IMR-90 (cell line): ENCODE measurements around the gene HS2ST1. TPM values are rescaled to one million over a fixed set of nuclear protein-coding genes. Genes with fewer than 3 reads are reported as not detected.

Experiments
- ATAC-seq: fragments of 200-7000 bp; cut with Tn5 transposase; 2 replicates; pipeline ENCODE4 v1.9.1; 2020; ENCODE audit warnings: low read depth, mild to moderate bottlenecking, moderate library complexity
- BruUV-seq: library from RNA; stranded (reverse); fragments of 400-500 nt; replicated peaks from 2 replicates; lab custom pipeline; 2021; lab: Mats Ljungman, UMichigan
- CTCF ChIA-PET: fragments of 300-600 bp; formaldehyde crosslinking; extraction: SDS; loops from one replicate; lab custom pipeline; 2021; ENCODE audit warnings: antibody characterized with exemption; lab: Yijun Ruan, JAX
- POLR2A ChIA-PET: fragments of 300-600 bp; sonication (Branson Sonifier 250); formaldehyde crosslinking; loops from one replicate; lab custom pipeline; 2022; ENCODE audit warnings: antibody characterized with exemption; ENCODE audit not compliant: unreplicated experiment; lab: Charles Lee
- DNase-seq: peaks from one replicate; pipeline ENCODE4 v3.0.0; 2013
- H2AFZ ChIP-seq: replicated peaks from 2 replicates; pipeline ENCODE3; 2013; ENCODE audit warnings: low read length, mild to moderate bottlenecking; ENCODE audit not compliant: poor library complexity
- H2AK5ac ChIP-seq: 2 replicates; pipeline ENCODE4 v1.6.1; 2013; ENCODE audit warnings: low read depth, low read length, inconsistent platforms
- H2AK9ac ChIP-seq: replicated peaks from 2 replicates; pipeline ENCODE3; 2013; ENCODE audit warnings: mild to moderate bottlenecking, low read depth, low read length, moderate library complexity; ENCODE audit not compliant: poor library complexity
- H2BK120ac ChIP-seq: 2 replicates; pipeline ENCODE4 v1.6.1; 2013; ENCODE audit warnings: low read depth, low read length, inconsistent platforms
- H2BK15ac ChIP-seq: 3 replicates; pipeline ENCODE4 v1.6.1; 2013; ENCODE audit warnings: low read depth, low read length, inconsistent platforms
- H2BK20ac ChIP-seq: 2 replicates; pipeline ENCODE4 v1.6.1; 2013; ENCODE audit warnings: low read depth, mild to moderate bottlenecking, inconsistent platforms, low read length, moderate library complexity
- H2BK5ac ChIP-seq: 2 replicates; pipeline ENCODE4 v1.6.1; 2013; ENCODE audit warnings: mild to moderate bottlenecking, low read depth, low read length, inconsistent platforms; ENCODE audit not compliant: poor library complexity, severe bottlenecking
- H3K14ac ChIP-seq: replicated peaks from 2 replicates; pipeline ENCODE4 v1.6.1; 2013; ENCODE audit warnings: low read depth, low read length, inconsistent platforms
- H3K18ac ChIP-seq: 2 replicates; pipeline ENCODE4 v1.6.1; 2013; ENCODE audit warnings: low read depth, low read length, control low read depth
- H3K23ac ChIP-seq: 2 replicates; pipeline ENCODE4 v1.6.1; 2013; ENCODE audit warnings: low read depth, low read length, inconsistent platforms
- H3K27ac ChIP-seq: 2 replicates; pipeline ENCODE4 v1.5.1; 2013; ENCODE audit warnings: mild to moderate bottlenecking, control low read depth, low read length; ENCODE audit not compliant: insufficient read depth
- H3K27me3 ChIP-seq: 2 replicates; pipeline ENCODE4 v1.6.1; 2013; ENCODE audit warnings: low read length; ENCODE audit not compliant: control insufficient read depth, insufficient read depth
- H3K36me3 ChIP-seq: 2 replicates; pipeline ENCODE4 v1.6.1; 2013; ENCODE audit warnings: low read length, mixed read lengths; ENCODE audit not compliant: control insufficient read depth, insufficient read depth
- H3K4ac ChIP-seq: 2 replicates; pipeline ENCODE4 v1.6.1; 2013; ENCODE audit warnings: low read depth, low read length, inconsistent platforms
- H3K4me1 ChIP-seq: 2 replicates; pipeline ENCODE4 v1.6.1; 2013; ENCODE audit warnings: low read length, mixed read lengths; ENCODE audit not compliant: control insufficient read depth, insufficient read depth
- H3K4me2 ChIP-seq: 2 replicates; pipeline ENCODE4 v1.6.1; 2013; ENCODE audit warnings: low read depth, mild to moderate bottlenecking, control low read depth, low read length, moderate library complexity
- H3K4me3 ChIP-seq: 2 replicates; pipeline ENCODE4 v1.5.1; 2013; ENCODE audit warnings: low read depth, mild to moderate bottlenecking, control low read depth, low read length, moderate library complexity; ENCODE audit not compliant: insufficient read depth
- H3K56ac ChIP-seq: 2 replicates; pipeline ENCODE4 v1.6.1; 2013; ENCODE audit warnings: low read length, inconsistent platforms; ENCODE audit not compliant: insufficient read depth; ENCODE audit errors: extremely low read depth
- H3K79me1 ChIP-seq, 2 experiments: 2 replicates each; pipeline ENCODE4 v1.6.1; 2013; ENCODE audit warnings: low read length in 2 of 2, inconsistent platforms in 1 of 2, low read depth in 1 of 2
- H3K9ac ChIP-seq: 2 replicates; pipeline ENCODE4 v1.6.1; 2013; ENCODE audit warnings: low read depth, low read length, control low read depth
- H3K9me1 ChIP-seq: 2 replicates; pipeline ENCODE4 v1.6.1; 2013; ENCODE audit warnings: low read length, inconsistent platforms; ENCODE audit not compliant: insufficient read depth
- H3K9me3 ChIP-seq: 2 replicates; pipeline ENCODE4 v1.6.1; 2013; ENCODE audit warnings: low read length; ENCODE audit not compliant: control insufficient read depth, insufficient read depth
- H4K20me1 ChIP-seq: 2 replicates; pipeline ENCODE4 v1.6.1; 2013; ENCODE audit warnings: low read length, inconsistent platforms; ENCODE audit not compliant: insufficient read depth
- H4K5ac ChIP-seq: 2 replicates; pipeline ENCODE4 v1.6.1; 2013; ENCODE audit warnings: mild to moderate bottlenecking, low read depth, low read length, control low read depth
- H4K8ac ChIP-seq, 2 experiments: 2 replicates each; pipeline ENCODE4 v1.6.1; 2013; ENCODE audit warnings: low read depth in 2 of 2, low read length in 2 of 2, control low read depth in 1 of 2, inconsistent platforms in 1 of 2
- H4K91ac ChIP-seq: 2 replicates; pipeline ENCODE4 v1.6.1; 2013; ENCODE audit warnings: low read depth, low read length, inconsistent platforms; ENCODE audit not compliant: insufficient read depth
- BHLHE40 ChIP-seq: fragments of 150-350 bp; IDR thresholded peaks from 2 replicates; pipeline ENCODE4 v1.6.1; 2016; ENCODE audit warnings: mild to moderate bottlenecking, low read depth, low read length
- CEBPB ChIP-seq: IDR thresholded peaks from 2 replicates; pipeline ENCODE4 v1.6.1; 2012; ENCODE audit warnings: low read depth, low read length, improper control_type of control experiment
- CHD1 ChIP-seq: IDR thresholded peaks from 2 replicates; pipeline ENCODE4 v1.6.1; 2012; ENCODE audit warnings: low read depth, low read length, improper control_type of control experiment
- MAFK ChIP-seq: IDR thresholded peaks from 2 replicates; pipeline ENCODE4 v1.6.1; 2012; ENCODE audit warnings: low read depth, low read length, improper control_type of control experiment
- MXI1 ChIP-seq: IDR thresholded peaks from 2 replicates; pipeline ENCODE4 v1.6.1; 2012; ENCODE audit warnings: low read depth, mild to moderate bottlenecking, low read length, moderate library complexity, borderline replicate concordance
- POLR2A ChIP-seq: IDR thresholded peaks from 2 replicates; pipeline ENCODE4 v1.6.1; 2012; ENCODE audit warnings: mild to moderate bottlenecking, low read depth, low read length
- RAD21 ChIP-seq: IDR thresholded peaks from 2 replicates; pipeline ENCODE4 v1.6.1; 2012; ENCODE audit warnings: low read length, improper control_type of control experiment
- WGBS, 2 experiments: methylation state at CpG; one replicate each; pipeline versions ENCODE4 v1.1.5 to v1.1.7; 2013; ENCODE audit warnings: missing lambda C conversion rate in 2 of 2; ENCODE audit not compliant: insufficient read length in 1 of 2; ENCODE audit errors: extremely low coverage in 2 of 2; 5-methylcytosine and 5-hydroxymethylcytosine counted together
- dilution Hi-C: fragments of 300-500 bp; cut with HindIII; formaldehyde crosslinking; loops from one replicate; pipeline ENCODE4 v1.14.3; 2018; ENCODE audit warnings: low sequenced_read_pairs; ENCODE audit not compliant: unreplicated experiment
- in situ Hi-C: fragments of 300-500 bp; cut with MboI; formaldehyde crosslinking; loops from 3 replicates; pipeline ENCODE4 v1.14.3; 2019; ENCODE audit warnings: low sequenced_read_pairs, inconsistent platforms, mixed read lengths
- intact Hi-C: fragments of 100-400 bp; cut with micrococcal nuclease; formaldehyde crosslinking; loops from 2 replicates; pipeline ENCODE4 v1.10.0; 2022
- polyA plus RNA-seq, 3 experiments: library from polyadenylated mRNA; depleted of rRNA; stranded (reverse); fragments of >200 nt; gene quantifications; 2 replicates each; pipeline ENCODE4 v1.2.3, GENCODE V29; 2012; ENCODE audit warnings: low replicate concordance in 1 of 3
- total RNA-seq: library from RNA; depleted of rRNA; stranded (reverse); fragments of >200 nt; gene quantifications from 2 replicates; pipeline ENCODE4 v1.2.3, GENCODE V29; 2012

HS2ST1 gene
- total and polyA plus RNA-seq, 2 of the 4 experiments (the other 2 are of a cell fraction): 7.8 to 13.1 TPM

DNA sequence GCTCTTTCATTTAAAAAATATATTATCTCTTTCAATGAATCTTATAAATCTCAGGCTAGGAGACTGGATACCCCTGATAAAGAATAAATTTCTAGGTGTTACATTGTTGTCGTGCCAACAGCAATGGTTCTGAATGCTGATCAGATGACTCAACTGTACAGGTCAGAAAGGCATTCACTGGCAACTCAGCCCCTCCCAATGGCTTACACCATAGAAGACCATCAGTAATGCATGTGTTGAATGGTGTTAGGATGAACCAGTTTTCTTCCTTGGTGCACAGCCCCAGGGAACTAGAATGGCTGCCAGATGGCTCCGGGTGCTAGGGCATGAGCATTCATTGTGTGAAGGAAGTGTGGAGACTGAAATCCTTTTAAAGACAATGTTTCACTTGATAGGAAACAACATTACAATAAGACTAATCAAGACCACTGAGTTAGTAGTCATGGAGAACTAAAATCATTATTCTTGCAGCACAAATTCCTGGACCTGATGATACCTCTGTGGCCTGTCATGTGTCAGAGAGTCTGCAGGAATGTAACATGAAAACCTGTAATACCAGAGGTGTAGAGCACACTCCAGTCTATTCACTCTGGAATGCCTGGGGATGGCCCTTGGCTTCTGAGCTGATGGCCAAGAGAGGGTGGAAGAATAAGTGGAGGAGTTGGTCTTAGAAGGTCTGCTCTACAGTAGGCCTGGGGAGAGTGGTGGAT, 226.6 kb downstream of the HS2ST1 start:
- Histone ChIP-seq H3K4me1 (no peaks in the 10 kb centered on the region), H4K91ac (no peak overlapping the region), H4K20me1 (no peaks in the 10 kb centered on the region), H3K27me3 (peaks cover 3% of the 10 kb centered on the region; the same call in 1 of the 2 replicates), H2BK5ac (no peak overlapping the region), H2BK20ac (no peak overlapping the region), H3K9me1 (no peaks in the 10 kb centered on the region), H2AK9ac (no peak overlapping the region), H2AFZ (no peak overlapping the region), H3K56ac (no peak overlapping the region), H3K27ac (no peak overlapping the region), H3K14ac (no peak overlapping the region), H3K4me2 (no peak overlapping the region), H3K9me3 (no peaks in the 10 kb centered on the region), H3K4ac (no peak overlapping the region), H3K4me3 (no peak overlapping the region), H3K9ac (no peak overlapping the region), H2BK120ac (no peak overlapping the region), H2AK5ac (no peak overlapping the region), H3K36me3 (no peaks in the 10 kb centered on the region), H3K23ac (no peak overlapping the region), H3K18ac (no peak overlapping the region), H3K79me1 (no peaks in the 10 kb centered on the region), H4K5ac (no peak overlapping the region), H4K8ac (no peak overlapping the region), H2BK15ac (no peak overlapping the region)
- in situ Hi-C loops: loop anchor here (25.0 kb wide), 1 partner anchor 921 kb away; no protein-coding TSS in a partner anchor
- WGBS, 2 experiments: no CpG with 5 or more reads among the region's 2 CpGs
- no TSS peak for BruUV-seq
- no peak for TF ChIP-seq POLR2A
- TF ChIP-seq CHD1: no peak
- no peak for TF ChIP-seq BHLHE40
- no peak for TF ChIP-seq RAD21
- no peak for TF ChIP-seq CEBPB
- TF ChIP-seq MAFK: no peak
- TF ChIP-seq MXI1: no peak
- DNase-seq (peak; percentile 27), ATAC-seq (no peak; the same call in 1 of the 2 replicates)
- dilution Hi-C loops: no loop called here
- intact Hi-C loops: no loop called here
- POLR2A ChIA-PET: no interaction called here
- CTCF ChIA-PET: no interaction called here
